ENCODE data around the gene ALPI. TPM values are rescaled to one million over a fixed set of nuclear protein-coding genes. Genes with fewer than 3 reads are reported as not detected.
"Not testable (repeated sequence)": the region's sequence is repeated elsewhere in the genome, so short reads cannot be mapped to it uniquely, and the experiment has no call there.

ALPI gene
- total RNA-seq, 1 experiment from 2014 or later = not detected

- H3K36me3 ChIP-seq (ENCODE audit: low read depth); H4K20me1 ChIP-seq (ENCODE audit: insufficient read depth); H3K9me3 ChIP-seq (ENCODE audit: insufficient read depth, low read depth); H3K9me2 ChIP-seq (ENCODE audit: insufficient read depth); H3K79me2 ChIP-seq (ENCODE audit: low read depth); H2AFZ ChIP-seq; H3K4me1 ChIP-seq (replicated peaks; ENCODE audit: insufficient read depth); POLR2A ChIA-PET (ENCODE audit: unreplicated experiment); H3K4me3 ChIP-seq; H3K27me3 ChIP-seq (ENCODE audit: insufficient read depth, low read depth); H3F3A ChIP-seq (ENCODE audit: insufficient read depth, low read depth); H3K27ac ChIP-seq; BruUV-seq (replicated peaks): not testable (repeated sequence)
- TF ChIP-seq CTCF (conservative IDR thresholded peaks at IDR 0.05) = peak; percentile 91
- CTCF ChIA-PET = interaction anchor here (0.7 kb wide), 1 partner anchor 535 kb away, joined by 4 read pairs; no protein-coding TSS in a partner anchor
- intact Hi-C loops (cut with micrococcal nuclease; ENCODE audit: unreplicated experiment) = loop anchor here (1.0 to 5.0 kb wide), 5 partner anchors 298 to 638 kb away; partner anchors contain the start of gene NPPC
- H3K4me2 ChIP-seq = peak overlapping the region; percentile 47
- DNase-seq = peak; percentile 39 to 90
These were observed 15.5 kb upstream of the ALPI start for GRCh38 chr2:232440220-232441018.

- no peak overlapping the region for H2AFZ ChIP-seq
- TF ChIP-seq CTCF (conservative IDR thresholded peaks at IDR 0.05) (no peak), EZH2 (IDR thresholded peaks at IDR 0.05; ENCODE audit: low read depth) (no peak)
- no peak for DNase-seq
- no TSS peak for BruUV-seq (replicated peaks)
- intact Hi-C loops (cut with micrococcal nuclease; ENCODE audit: unreplicated experiment) = loop anchor here (5.0 kb wide), 3 partner anchors 299 to 639 kb away; partner anchors contain the start of gene NPPC
- POLR2A ChIA-PET (ENCODE audit: unreplicated experiment) = no interaction called here
- H4K20me1 ChIP-seq (ENCODE audit: insufficient read depth) = no peaks in the 10 kb centered on the region
- no peaks in the 10 kb centered on the region for H3F3A ChIP-seq (ENCODE audit: insufficient read depth, low read depth)
- no peaks in the 10 kb centered on the region for H3K9me3 ChIP-seq (ENCODE audit: insufficient read depth, low read depth)
- H3K79me2 ChIP-seq (ENCODE audit: low read depth) = no peaks in the 10 kb centered on the region
- H3K4me3 ChIP-seq = no peak overlapping the region
- CTCF ChIA-PET = no interaction called here
- no peaks in the 10 kb centered on the region for H3K36me3 ChIP-seq (ENCODE audit: low read depth)
- H3K27ac ChIP-seq = no peak overlapping the region
- no peaks in the 10 kb centered on the region for H3K9me2 ChIP-seq (ENCODE audit: insufficient read depth)
- H3K4me1 ChIP-seq (replicated peaks; ENCODE audit: insufficient read depth) = peaks cover 5% of the 10 kb centered on the region
- H3K4me2 ChIP-seq = no peak overlapping the region
- H3K27me3 ChIP-seq (ENCODE audit: insufficient read depth, low read depth) = no peaks in the 10 kb centered on the region
These were observed 14.8 kb upstream of the ALPI start for GRCh38 chr2:232441147-232441651.

GRCh38 chr2:232441922-232442321 lies 14.0 kb upstream of the ALPI start:
- CTCF ChIA-PET; POLR2A ChIA-PET (ENCODE audit: unreplicated experiment); H3K27me3 ChIP-seq (ENCODE audit: insufficient read depth, low read depth); H3K27ac ChIP-seq; H2AFZ ChIP-seq; H3K79me2 ChIP-seq (ENCODE audit: low read depth); DNase-seq; H3K36me3 ChIP-seq (ENCODE audit: low read depth); H3K9me3 ChIP-seq (ENCODE audit: insufficient read depth, low read depth); H3K4me1 ChIP-seq (replicated peaks; ENCODE audit: insufficient read depth); H4K20me1 ChIP-seq (ENCODE audit: insufficient read depth); H3K4me3 ChIP-seq; H3K9me2 ChIP-seq (ENCODE audit: insufficient read depth); H3F3A ChIP-seq (ENCODE audit: insufficient read depth, low read depth); BruUV-seq (replicated peaks); H3K4me2 ChIP-seq: not testable (repeated sequence)
- intact Hi-C loops (cut with micrococcal nuclease; ENCODE audit: unreplicated experiment) = loop anchor here (5.0 kb wide), 3 partner anchors 300 to 640 kb away; partner anchors contain the start of gene NPPC

- H2AFZ ChIP-seq; H3K27me3 ChIP-seq (ENCODE audit: insufficient read depth, low read depth); H3F3A ChIP-seq (ENCODE audit: insufficient read depth, low read depth); H3K79me2 ChIP-seq (ENCODE audit: low read depth); POLR2A ChIA-PET (ENCODE audit: unreplicated experiment); DNase-seq; H3K27ac ChIP-seq; H3K4me2 ChIP-seq; H3K4me1 ChIP-seq (replicated peaks; ENCODE audit: insufficient read depth); H3K9me2 ChIP-seq (ENCODE audit: insufficient read depth); CTCF ChIA-PET; BruUV-seq (replicated peaks); H3K4me3 ChIP-seq; H3K36me3 ChIP-seq (ENCODE audit: low read depth); H4K20me1 ChIP-seq (ENCODE audit: insufficient read depth); H3K9me3 ChIP-seq (ENCODE audit: insufficient read depth, low read depth): not testable (repeated sequence)
- intact Hi-C loops (cut with micrococcal nuclease; ENCODE audit: unreplicated experiment) = loop anchor here (5.0 kb wide), 3 partner anchors 300 to 640 kb away; partner anchors contain the start of gene NPPC
These were observed 13.5 kb upstream of the ALPI start for GRCh38 chr2:232442431-232442830.

- H3K9me2 ChIP-seq (ENCODE audit: insufficient read depth); H3K4me1 ChIP-seq (replicated peaks; ENCODE audit: insufficient read depth); H3K36me3 ChIP-seq (ENCODE audit: low read depth); BruUV-seq (replicated peaks); H3K9me3 ChIP-seq (ENCODE audit: insufficient read depth, low read depth); H3K79me2 ChIP-seq (ENCODE audit: low read depth); POLR2A ChIA-PET (ENCODE audit: unreplicated experiment); CTCF ChIA-PET; H3F3A ChIP-seq (ENCODE audit: insufficient read depth, low read depth); H4K20me1 ChIP-seq (ENCODE audit: insufficient read depth); H3K27ac ChIP-seq; H3K4me3 ChIP-seq; H2AFZ ChIP-seq; H3K4me2 ChIP-seq; DNase-seq; H3K27me3 ChIP-seq (ENCODE audit: insufficient read depth, low read depth): not testable (repeated sequence)
- intact Hi-C loops (cut with micrococcal nuclease; ENCODE audit: unreplicated experiment) = loop anchor here (5.0 kb wide), 3 partner anchors 301 to 641 kb away; partner anchors contain the start of gene NPPC
These were observed 12.9 kb upstream of the ALPI start for GRCh38 chr2:232443047-232443446.

Measured in PC-9 (cell line).